ENCODE measurements around the gene MCF2L2. TPM values are rescaled to one million over a fixed set of nuclear protein-coding genes. Genes with fewer than 3 reads are reported as not detected.

The MCF2L2 gene
- total RNA-seq, 4 donors from 2014 or later = 0.61 to 2.9 (median 1.3) TPM

GRCh38 chr3:183253528-183254486 is 174.6 kb downstream of the MCF2L2 start:
- 0 to 1% methylated on average over 7 to 23 of the region's 111 CpGs for whole genome bisulfite sequencing, 2 donors
- intact Hi-C loops (cut with DNase I) = no loop called here
- DNase-seq = no peak
- TF ChIP-seq POLR2A (IDR thresholded peaks at IDR 0.05) = peak in 2 of 4 donors; percentile 26 to 41
- TF ChIP-seq CTCF (IDR thresholded peaks at IDR 0.05) = peak in 1 of 6 experiments; percentile 25
- Histone ChIP-seq H3K4me3 (peak overlapping the region; percentile 75 to 96 (median 90)), H3K27ac (peak overlapping the region; percentile 94 to 99 (median 97)), H3K36me3 (peaks cover 0 to 6% (median 0%) of the 10 kb centered on the region in 3 donors), H3K9me3 (no peaks in the 10 kb centered on the region), H3K4me1 (peaks cover 0 to 55% (median 14%) of the 10 kb centered on the region in 3 donors), H3K27me3 (no peaks in the 10 kb centered on the region)

- Histone ChIP-seq H3K27me3 (no peaks in the 10 kb centered on the region), H3K27ac (peak within 1 kb of the TSS; percentile 94 to 99 (median 97)), H3K4me1 (peaks cover 0 to 48% (median 14%) of the 10 kb centered on the region in 3 donors), H3K36me3 (peaks cover 0 to 6% (median 0%) of the 10 kb centered on the region in 3 donors), H3K9me3 (no peaks in the 10 kb centered on the region), H3K4me3 (peak within 1 kb of the TSS; percentile 75 to 96 (median 90))
- WGBS, 2 donors = 1 to 2% methylated on average over 8 to 13 of the region's 43 CpGs
- no peak for DNase-seq
- TF ChIP-seq POLR2A (IDR thresholded peaks at IDR 0.05) (peak in 1 of 4 donors; percentile 9), CTCF (IDR thresholded peaks at IDR 0.05) (no peak)
- intact Hi-C loops (cut with DNase I) = no loop called here
These were observed 175.4 kb downstream of the MCF2L2 start, which contains the start of gene B3GNT5 for GRCh38 chr3:183252973-183253527. TSS of gene B3GNT5 (plus strand) at chr3:183253253. CDS start at chr3:183269799, 16,546 bp downstream.

- Histone ChIP-seq H3K9me3 (no peaks in the 10 kb centered on the region), H3K27me3 (no peaks in the 10 kb centered on the region), H3K36me3 (peaks cover 0 to 3% (median 0%) of the 10 kb centered on the region in 3 donors), H3K4me1 (peaks cover 0 to 46% (median 14%) of the 10 kb centered on the region in 3 donors), H3K27ac (peak overlapping the region; percentile 94 to 99 (median 97)), H3K4me3 (peak overlapping the region in 2 of 4 donors; percentile 75 to 86)
- no peak for DNase-seq
- TF ChIP-seq POLR2A (IDR thresholded peaks at IDR 0.05) (no peak), CTCF (IDR thresholded peaks at IDR 0.05) (no peak)
- 67 to 74% methylated on average over 5 of the region's 5 CpGs for WGBS, 2 donors
- intact Hi-C loops (cut with DNase I) = no loop called here
These were observed 176.2 kb downstream of the MCF2L2 start for GRCh38 chr3:183252118-183252782.

GRCh38 chr3:183249006-183249718 is 179.3 kb downstream of the MCF2L2 start:
- intact Hi-C loops (cut with DNase I) = no loop called here
- H3K4me1 ChIP-seq = peaks cover 0 to 22% (median 14%) of the 10 kb centered on the region in 3 donors
- no peak overlapping the region for H3K4me3 ChIP-seq
- no peak for DNase-seq
- H3K9me3 ChIP-seq = no peaks in the 10 kb centered on the region
- WGBS, 2 donors = 87 to 89% methylated on average over 5 of the region's 6 CpGs
- H3K27me3 ChIP-seq = no peaks in the 10 kb centered on the region
- H3K27ac ChIP-seq = no peak overlapping the region
- no peaks in the 10 kb centered on the region for H3K36me3 ChIP-seq
- no peak for TF ChIP-seq CTCF (IDR thresholded peaks at IDR 0.05)
- TF ChIP-seq POLR2A (IDR thresholded peaks at IDR 0.05) = no peak
